Amniotic epithelial cell (primary cell): ENCODE data around the gene CLOCK.

ENCODE experiments used
- DNase-seq: peaks from one replicate; pipeline ENCODE4 v3.0.0-alpha.2; 2010; ENCODE audit warnings: low read depth

The CLOCK gene

GRCh38 chr4:55378617-55379467 is 167.9 kb downstream of the CLOCK start:
- DNase-seq: no peak
